ENCODE measurements around the gene CATSPERZ.

CATSPERZ gene

GRCh38 chr11:64284048-64284961 lies 15.9 kb upstream of the CATSPERZ start, which contains the start of gene BAD:
TSS of gene BAD (minus strand) at chr11:64284665. CDS start at chr11:64284368, 297 bp downstream.
- H3K4me3 ChIP-seq (ENCODE audit: low read depth, low read length), result peak within 1 kb of the TSS; percentile 71
- DNase-seq (ENCODE audit: low read depth), result peak; percentile 61

DNA sequence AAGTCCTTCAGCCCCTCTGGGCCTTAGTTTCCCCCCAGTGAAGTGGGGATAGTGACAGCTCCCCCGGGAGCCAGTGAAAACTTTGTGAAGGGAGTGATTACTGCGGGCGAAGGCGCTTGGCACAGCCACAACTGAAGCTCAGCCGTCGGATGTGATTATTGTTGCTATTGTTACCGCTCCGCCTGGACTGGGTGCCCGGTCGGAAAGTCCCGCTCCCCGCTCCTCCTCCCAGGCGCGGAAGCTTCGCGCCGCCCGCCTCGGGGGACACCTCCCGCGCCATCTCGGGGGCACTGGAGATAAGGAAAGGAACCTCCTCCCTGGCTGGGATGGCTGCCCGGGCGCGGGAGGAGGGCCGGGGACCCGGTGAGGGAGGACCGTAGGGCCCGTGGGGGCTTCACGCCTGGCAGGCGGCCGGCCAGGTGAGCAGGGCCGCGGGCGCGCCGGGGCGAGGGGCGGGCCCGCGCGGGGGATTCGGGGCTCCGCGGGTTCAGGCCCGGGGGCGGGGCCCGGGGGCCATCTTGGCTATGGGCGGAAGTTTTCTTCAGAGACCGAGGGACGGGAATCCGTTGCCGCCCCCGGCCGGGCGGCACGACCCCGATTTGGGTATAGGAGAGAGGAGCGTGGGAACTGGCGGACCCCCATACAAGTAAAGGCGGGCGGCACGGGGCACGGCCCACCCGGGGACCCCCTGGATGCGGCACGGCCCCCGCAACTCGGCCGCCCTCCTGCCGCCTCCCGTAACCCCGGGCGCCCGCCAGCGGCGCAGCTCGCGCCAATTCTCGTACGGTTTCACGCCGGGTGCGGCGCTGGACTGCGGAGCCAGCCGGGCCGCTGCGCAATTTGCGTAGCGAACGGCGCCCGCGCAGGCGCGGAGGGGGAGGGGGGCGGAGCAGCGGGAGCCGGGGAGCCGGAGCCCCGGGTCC lies 14.9 kb upstream of the CATSPERZ start, which contains the start of gene GPR137:
Gene GPR137, plus strand, starts transcription at position 887 of the 923 bp plus-strand sequence. CDS start 677 bp downstream, outside the sequence.
- H3K4me3 ChIP-seq (ENCODE audit: low read depth, low read length), result peak within 1 kb of the TSS; percentile 71
- no peak for DNase-seq (ENCODE audit: low read depth)

- H3K4me3 ChIP-seq (ENCODE audit: low read depth, low read length), result peak overlapping the region; percentile 71
- no peak for DNase-seq (ENCODE audit: low read depth)
These were observed 14.0 kb upstream of the CATSPERZ start for GRCh38 chr11:64285885-64286800.

DNA sequence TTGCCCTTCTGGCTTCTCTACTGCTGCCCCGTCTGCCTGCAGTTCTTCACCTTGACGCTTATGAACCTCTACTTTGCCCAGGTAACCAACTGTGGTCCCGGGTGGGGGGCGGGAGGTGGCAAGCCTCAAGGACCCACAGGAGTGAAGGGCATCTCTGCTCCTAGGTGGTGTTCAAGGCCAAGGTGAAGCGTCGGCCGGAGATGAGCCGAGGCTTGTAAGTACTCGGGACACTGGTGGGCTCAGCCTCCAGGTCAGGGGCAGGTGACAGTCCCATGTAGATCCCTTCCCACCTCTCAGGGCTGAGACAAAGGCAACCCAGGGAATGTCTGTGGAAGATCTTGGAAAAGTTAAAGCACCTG lies 13.4 kb upstream of the CATSPERZ start:
- DNase-seq (ENCODE audit: low read depth), result no peak
- H3K4me3 ChIP-seq (ENCODE audit: low read depth, low read length), result no peak overlapping the region

GRCh38 chr11:64287676-64288352 lies 12.3 kb upstream of the CATSPERZ start:
- H3K4me3 ChIP-seq (ENCODE audit: low read depth, low read length), result no peak overlapping the region

DNA sequence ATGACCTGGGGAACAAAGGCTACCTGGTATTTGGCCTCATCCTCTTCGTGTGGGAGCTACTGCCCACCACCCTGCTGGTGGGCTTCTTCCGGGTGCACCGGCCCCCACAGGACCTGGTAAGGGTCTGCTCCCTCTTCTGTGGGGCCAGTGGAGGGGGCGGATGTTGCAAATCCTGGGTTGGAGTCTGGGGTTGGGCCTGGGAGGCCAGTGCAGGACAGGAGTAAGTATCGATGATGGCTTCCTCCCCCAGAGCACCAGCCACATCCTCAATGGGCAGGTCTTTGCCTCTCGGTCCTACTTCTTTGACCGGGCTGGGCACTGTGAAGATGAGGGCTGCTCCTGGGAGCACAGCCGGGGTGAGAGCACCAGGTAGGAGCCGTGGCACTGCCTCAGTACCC lies 11.8 kb upstream of the CATSPERZ start:
- H3K4me3 ChIP-seq (ENCODE audit: low read depth, low read length), result no peak overlapping the region
- DNase-seq (ENCODE audit: low read depth), result no peak

More at GRCh38 chr11:64287676-64288352, 12.3 kb upstream of the CATSPERZ start:
- DNase-seq (ENCODE audit: low read depth), result no peak

DNA sequence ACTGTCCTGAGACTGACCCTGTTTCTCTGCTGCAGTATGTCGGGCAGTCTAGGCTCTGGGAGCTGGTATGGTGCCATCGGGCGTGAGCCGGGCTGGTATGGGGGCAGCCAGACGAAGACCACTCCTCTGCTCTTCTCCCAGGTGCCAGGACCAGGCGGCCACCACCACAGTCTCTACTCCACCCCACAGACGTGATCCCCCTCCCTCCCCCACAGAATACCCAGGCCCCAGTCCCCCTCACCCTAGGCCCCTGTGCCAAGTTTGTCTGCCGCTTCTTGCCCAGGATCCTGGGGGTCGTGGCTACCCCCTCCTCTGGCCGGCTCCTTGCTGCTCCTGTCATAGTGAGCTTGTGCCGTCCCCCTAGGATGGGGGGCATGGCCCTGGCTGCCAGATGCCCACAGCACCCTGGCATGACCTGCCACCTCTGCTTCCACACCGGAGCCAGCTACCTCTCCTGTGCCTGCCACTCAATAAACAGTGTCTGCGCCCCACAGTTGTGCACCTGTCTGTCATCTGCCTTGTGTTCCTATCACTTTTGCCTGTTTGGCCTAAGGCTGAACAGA lies 11.1 kb upstream of the CATSPERZ start:
- DNase-seq (ENCODE audit: low read depth), result no peak
- H3K4me3 ChIP-seq (ENCODE audit: low read depth, low read length), result no peak overlapping the region

- no peak overlapping the region for H3K4me3 ChIP-seq (ENCODE audit: low read depth, low read length)
- DNase-seq (ENCODE audit: low read depth), result no peak
These were observed 9.6 kb upstream of the CATSPERZ start for GRCh38 chr11:64290352-64291261.

DNA sequence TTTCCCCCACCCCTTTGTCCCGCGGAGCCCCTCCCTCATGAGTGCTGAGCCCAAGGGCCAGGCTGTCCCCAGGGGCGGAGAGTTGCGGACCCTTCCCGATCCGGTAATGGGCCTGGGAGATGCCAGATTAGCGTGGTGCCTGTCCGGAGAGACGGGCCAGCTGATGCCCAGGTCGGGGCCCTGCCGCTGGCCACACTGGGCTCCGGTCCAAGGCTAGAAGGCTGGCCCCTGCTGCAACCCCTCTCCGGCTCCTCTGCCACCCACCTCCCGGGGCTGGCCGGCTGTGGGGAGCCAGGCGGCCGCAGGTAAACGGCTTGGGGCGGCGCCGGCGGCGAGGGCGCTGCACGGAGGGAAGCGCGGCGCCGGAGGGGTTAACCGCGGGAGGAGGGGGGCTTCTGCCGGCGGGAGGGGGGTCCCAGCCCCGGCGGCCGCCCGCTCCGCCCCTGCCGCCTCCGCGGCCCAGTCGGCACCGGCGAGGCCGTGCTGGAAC lies 8.9 kb upstream of the CATSPERZ start, which contains the start of gene KCNK4:
Gene KCNK4, plus strand, starts transcription at position 41 of the 490 bp plus-strand sequence. CDS start 1,717 bp downstream, outside the sequence.
- H3K4me3 ChIP-seq (ENCODE audit: low read depth, low read length), result peak within 1 kb of the TSS; percentile 38
- DNase-seq (ENCODE audit: low read depth), result no peak

DNA sequence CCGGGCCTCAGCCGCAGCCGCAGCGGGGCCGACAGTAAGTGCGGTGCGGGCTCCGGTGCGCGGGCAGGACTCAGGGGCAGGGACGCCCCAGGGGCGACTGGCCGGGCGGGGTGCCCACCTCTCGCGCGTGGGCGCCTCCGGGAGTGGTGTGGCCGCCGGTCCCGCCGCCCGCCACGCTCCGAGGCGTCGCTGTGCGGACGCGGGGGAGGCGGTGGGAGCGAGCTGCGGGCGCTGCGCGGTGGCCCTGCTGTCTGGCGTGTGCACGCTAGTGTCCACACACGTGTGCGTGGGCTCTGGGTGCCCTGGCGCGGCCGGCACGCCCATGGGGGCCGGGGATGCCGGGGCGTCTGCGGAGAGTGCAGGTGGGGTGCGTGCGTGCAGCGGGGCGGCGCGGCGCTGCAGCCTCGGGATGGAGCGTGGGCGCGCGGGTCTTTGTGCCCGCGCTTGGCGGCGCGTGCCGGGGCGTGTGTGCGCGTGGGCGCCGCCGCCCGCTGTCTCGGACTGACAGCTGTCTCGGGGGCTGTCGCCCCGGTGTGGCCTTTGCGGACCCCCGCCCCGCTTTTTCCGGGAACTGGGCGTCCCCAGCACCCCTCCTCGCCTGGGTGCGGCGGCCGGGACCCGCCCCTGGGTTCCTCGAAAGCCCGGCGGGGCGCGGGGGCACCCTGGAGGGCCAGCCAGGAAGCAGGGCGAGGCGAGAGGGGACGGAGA lies 8.3 kb upstream of the CATSPERZ start:
- DNase-seq (ENCODE audit: low read depth), result no peak
- H3K4me3 ChIP-seq (ENCODE audit: low read depth, low read length), result peak overlapping the region; percentile 38

GRCh38 chr11:64292460-64293254 lies 7.5 kb upstream of the CATSPERZ start:
- H3K4me3 ChIP-seq (ENCODE audit: low read depth, low read length), result peak overlapping the region; percentile 38
- DNase-seq (ENCODE audit: low read depth), result no peak

DNA sequence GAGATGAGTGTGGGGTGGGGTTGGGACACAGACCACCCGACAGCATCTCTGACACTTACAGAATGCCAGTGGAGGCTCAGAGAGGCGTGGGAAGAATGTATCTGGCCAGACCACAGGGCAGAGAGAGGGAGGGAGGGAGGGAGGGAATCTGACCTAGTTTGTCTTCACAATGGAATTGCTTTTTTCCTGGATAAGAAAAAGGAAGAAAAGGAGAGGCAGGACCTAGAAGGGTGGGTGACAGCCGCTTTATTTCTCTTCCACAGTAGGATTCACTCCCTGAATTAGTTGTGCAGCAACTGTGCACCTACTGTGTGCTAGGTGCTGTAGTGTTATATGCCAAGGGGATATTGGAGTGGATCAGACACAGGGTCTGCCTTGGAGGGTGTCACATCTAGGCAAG lies 5.4 kb upstream of the CATSPERZ start:
- no peak for DNase-seq (ENCODE audit: low read depth)
- H3K4me3 ChIP-seq (ENCODE audit: low read depth, low read length), result no peak overlapping the region

DNA sequence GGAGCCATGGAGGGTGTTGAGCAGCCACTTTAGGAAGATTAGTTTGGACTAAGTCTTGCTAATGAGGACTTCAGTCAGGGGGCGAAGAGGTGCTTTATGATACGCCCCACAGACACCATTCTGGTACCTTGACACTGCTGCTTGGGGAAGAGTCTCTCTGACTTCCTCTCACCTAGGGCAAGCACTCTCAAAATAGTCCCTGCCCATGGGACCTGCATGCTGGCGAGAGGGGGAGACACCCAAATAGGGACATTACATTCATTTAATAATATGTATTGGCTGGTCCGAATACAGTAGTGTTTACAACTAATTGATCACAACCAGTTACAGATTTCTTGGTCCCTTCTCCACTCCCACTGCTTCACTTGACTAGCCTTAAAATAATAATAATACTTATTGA lies 4.4 kb upstream of the CATSPERZ start:
- no peak for DNase-seq (ENCODE audit: low read depth)
- no peak overlapping the region for H3K4me3 ChIP-seq (ENCODE audit: low read depth, low read length)

DNA sequence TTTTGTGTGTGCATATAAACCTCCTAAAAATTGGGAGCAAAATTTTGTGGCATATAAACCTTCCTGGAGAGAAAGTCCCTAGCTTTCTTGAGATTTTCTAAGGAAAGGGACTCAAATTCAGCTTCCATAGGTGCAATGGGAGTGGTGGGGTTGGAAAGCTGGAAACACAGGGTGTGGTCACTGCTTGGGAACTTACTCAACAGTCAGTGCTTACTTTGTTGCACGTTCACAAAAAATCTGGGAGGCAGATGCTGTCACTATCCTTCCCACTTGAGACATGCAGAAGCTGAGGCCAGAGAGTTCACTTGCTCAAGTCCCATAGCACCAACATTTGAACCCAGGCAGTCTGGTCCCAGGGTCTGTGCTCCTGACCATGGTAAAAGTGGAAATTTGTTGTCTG lies 3.9 kb upstream of the CATSPERZ start:
- DNase-seq (ENCODE audit: low read depth), result no peak
- no peak overlapping the region for H3K4me3 ChIP-seq (ENCODE audit: low read depth, low read length)

DNA sequence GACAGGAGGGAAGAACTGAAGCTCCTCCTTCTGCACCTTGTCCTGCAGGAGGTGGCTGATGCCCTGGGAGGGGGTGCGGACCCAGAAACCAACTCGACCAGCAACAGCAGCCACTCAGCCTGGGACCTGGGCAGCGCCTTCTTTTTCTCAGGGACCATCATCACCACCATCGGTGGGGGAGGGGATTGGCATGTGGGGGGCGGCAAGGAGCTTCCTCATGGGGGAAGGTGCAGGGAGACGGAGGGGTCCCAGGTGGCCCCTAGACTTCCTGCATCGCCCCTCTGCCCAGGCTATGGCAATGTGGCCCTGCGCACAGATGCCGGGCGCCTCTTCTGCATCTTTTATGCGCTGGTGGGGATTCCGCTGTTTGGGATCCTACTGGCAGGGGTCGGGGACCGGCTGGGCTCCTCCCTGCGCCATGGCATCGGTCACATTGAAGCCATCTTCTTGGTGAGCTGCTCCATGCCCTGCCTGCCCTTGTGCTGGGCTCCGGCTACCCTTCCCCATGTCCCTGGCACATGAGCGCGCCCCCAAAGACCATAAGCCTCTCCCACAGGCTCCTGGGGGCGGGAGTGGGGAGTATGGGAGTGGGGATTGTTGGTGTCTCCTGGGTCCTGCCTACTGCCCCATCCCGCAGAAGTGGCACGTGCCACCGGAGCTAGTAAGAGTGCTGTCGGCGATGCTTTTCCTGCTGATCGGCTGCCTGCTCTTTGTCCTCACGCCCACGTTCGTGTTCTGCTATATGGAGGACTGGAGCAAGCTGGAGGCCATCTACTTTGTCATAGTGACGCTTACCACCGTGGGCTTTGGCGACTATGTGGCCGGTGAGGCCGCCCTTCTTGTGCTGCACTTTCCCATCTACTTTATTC lies 3.1 kb upstream of the CATSPERZ start:
- DNase-seq (ENCODE audit: low read depth), result no peak
- no peak overlapping the region for H3K4me3 ChIP-seq (ENCODE audit: low read depth, low read length)
